Tibial nerve (tissue), 3 donors: ENCODE data around the gene PLEKHO2.

Experiments used
- CTCF ChIP-seq, 5 experiments: fragments of 200-600 bp in 3 of 5; fragments of 450-650 bp in 2 of 5; sonication (generic) in 3 of 5; IDR thresholded peaks; one replicate each; pipeline ENCODE4 v1.5.1; 2016 to 2019; ENCODE audit warnings: antibody characterized with exemption in 5 of 5, mild to moderate bottlenecking in 3 of 5, moderate library complexity in 2 of 5
- POLR2A ChIP-seq, 2 donors: fragments of 450-650 bp; IDR thresholded peaks; one replicate each; pipeline ENCODE4 v1.6.1; 2017; ENCODE audit warnings: antibody characterized with exemption in 2 of 2, mild to moderate bottlenecking in 2 of 2, moderate library complexity in 2 of 2

GRCh38 chr15:64892847-64893403, 51.2 kb downstream of the PLEKHO2 start:
- TF ChIP-seq CTCF (IDR thresholded peaks at IDR 0.05) (no peak), POLR2A (IDR thresholded peaks at IDR 0.05) (no peak)
